Body of pancreas (tissue), 4 donors: ENCODE measurements around the gene PATJ. TPM values are rescaled to one million over a fixed set of nuclear protein-coding genes. Genes with fewer than 3 reads are reported as not detected.
"Not testable (repeated sequence)": the region's sequence is repeated elsewhere in the genome, so short reads cannot be mapped to it uniquely, and the experiment has no call there.

ENCODE experiments used
- ATAC-seq: fragments of 150-250 bp; one replicate; pipeline ENCODE4 v1.9.1; 2016
- DNase-seq, 4 donors: peaks; one replicate each; pipeline ENCODE4 v3.0.0-alpha.2; 2019
- H3K27ac ChIP-seq, 4 donors: fragments of 200-600 bp; sonication (generic); 1 replicate in 3 of 4; 2 replicates in 1 of 4; pipeline versions ENCODE4 v1.5.1 to v1.6.1; 2016 to 2019; ENCODE audit warnings: mild to moderate bottlenecking in 1 of 4, mixed read lengths in 1 of 4, moderate library complexity in 1 of 4
- H3K27me3 ChIP-seq, 2 donors: fragments of 200-600 bp; sonication (generic); one replicate each; pipeline ENCODE4 v1.6.0; 2016; ENCODE audit warnings: mild to moderate bottlenecking in 1 of 2
- H3K36me3 ChIP-seq, 2 donors: fragments of 200-600 bp; sonication (generic); replicated peaks in 1 of 2; 2 replicates each; pipeline ENCODE4 v1.5.1; 2016; ENCODE audit warnings: low read depth in 2 of 2; ENCODE audit not compliant: insufficient read depth in 1 of 2
- H3K4me1 ChIP-seq: fragments of 200-600 bp; sonication (generic); one replicate; pipeline ENCODE4 v1.6.0; 2016
- H3K4me3 ChIP-seq, 2 donors: fragments of 200-600 bp; sonication (generic); 1 replicate in 1 of 2; 2 replicates in 1 of 2; pipeline ENCODE4 v1.5.1; 2016 to 2019
- H3K9me3 ChIP-seq, 3 donors: fragments of 200-600 bp; sonication (generic); 1 replicate in 2 of 3; 2 replicates in 1 of 3; pipeline ENCODE4 v1.5.1; 2016
- POLR2A ChIP-seq, 3 donors: fragments of 450-650 bp; IDR thresholded peaks; one replicate each; pipeline ENCODE4 v1.6.1; 2016; ENCODE audit warnings: antibody characterized with exemption in 3 of 3, mild to moderate bottlenecking in 2 of 3
- WGBS, 2 donors: methylation state at CpG; one replicate each; pipeline ENCODE4 v1.1.5; 2017; 5-methylcytosine and 5-hydroxymethylcytosine counted together
- intact Hi-C: fragments of 100-400 bp; cut with DNase I; formaldehyde crosslinking; loops from one replicate; pipeline ENCODE4 v1.15.1; 2023
- total RNA-seq, 2 donors: library from RNA; depleted of rRNA; stranded (reverse); fragments of >200 nt; gene quantifications; one replicate each; pipeline ENCODE4 v1.1.0, GENCODE V29; 2016
- TF ChIP-seq, protein P1 (sequence below), 7 experiments: fragments of 450-650 bp in 4 of 7; fragments of 200-600 bp in 3 of 7; sonication (generic) in 3 of 7; IDR thresholded peaks; one replicate each; pipeline ENCODE4 v1.5.1; 2016 to 2019; ENCODE audit warnings: antibody characterized with exemption in 7 of 7

The PATJ gene
- total RNA-seq, 2 donors from 2014 or later: 54.2 to 72.5 TPM

DNA sequence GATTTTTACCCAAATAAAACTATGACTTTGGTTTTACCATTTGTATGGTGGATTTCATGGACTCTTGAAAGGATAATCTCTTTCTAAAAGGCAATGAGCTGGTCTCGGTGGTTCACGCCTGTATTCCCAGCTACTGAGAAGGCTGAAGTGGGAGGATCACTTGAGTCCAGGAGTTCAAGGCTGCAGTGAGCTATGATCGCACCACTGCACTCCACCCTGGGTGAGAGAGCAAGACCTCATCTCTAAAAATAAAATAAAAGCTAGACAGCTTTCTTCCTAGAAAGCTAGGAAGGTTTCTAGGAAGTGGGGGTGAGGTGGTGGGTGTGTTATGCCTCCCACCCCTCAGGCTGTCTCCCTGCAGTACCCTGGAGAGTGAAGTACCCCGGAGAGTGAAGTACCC, 398.4 kb downstream of the PATJ start:
- Histone ChIP-seq H3K9me3 (no peaks in the 10 kb centered on the region), H3K27me3 (no peaks in the 10 kb centered on the region), H3K4me1 (no peaks in the 10 kb centered on the region), H3K27ac (no peak overlapping the region), H3K4me3 (no peak overlapping the region), H3K36me3 (no peaks in the 10 kb centered on the region)
- DNase-seq (no peak), ATAC-seq (no peak)
- WGBS, 2 donors: 90 to 92% methylated on average over 4 of the region's 4 CpGs
- intact Hi-C loops: no loop called here
- TF ChIP-seq POLR2A (IDR thresholded peaks at IDR 0.05): no peak
- TF ChIP-seq, protein P1, sequence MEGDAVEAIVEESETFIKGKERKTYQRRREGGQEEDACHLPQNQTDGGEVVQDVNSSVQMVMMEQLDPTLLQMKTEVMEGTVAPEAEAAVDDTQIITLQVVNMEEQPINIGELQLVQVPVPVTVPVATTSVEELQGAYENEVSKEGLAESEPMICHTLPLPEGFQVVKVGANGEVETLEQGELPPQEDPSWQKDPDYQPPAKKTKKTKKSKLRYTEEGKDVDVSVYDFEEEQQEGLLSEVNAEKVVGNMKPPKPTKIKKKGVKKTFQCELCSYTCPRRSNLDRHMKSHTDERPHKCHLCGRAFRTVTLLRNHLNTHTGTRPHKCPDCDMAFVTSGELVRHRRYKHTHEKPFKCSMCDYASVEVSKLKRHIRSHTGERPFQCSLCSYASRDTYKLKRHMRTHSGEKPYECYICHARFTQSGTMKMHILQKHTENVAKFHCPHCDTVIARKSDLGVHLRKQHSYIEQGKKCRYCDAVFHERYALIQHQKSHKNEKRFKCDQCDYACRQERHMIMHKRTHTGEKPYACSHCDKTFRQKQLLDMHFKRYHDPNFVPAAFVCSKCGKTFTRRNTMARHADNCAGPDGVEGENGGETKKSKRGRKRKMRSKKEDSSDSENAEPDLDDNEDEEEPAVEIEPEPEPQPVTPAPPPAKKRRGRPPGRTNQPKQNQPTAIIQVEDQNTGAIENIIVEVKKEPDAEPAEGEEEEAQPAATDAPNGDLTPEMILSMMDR (IDR thresholded peaks at IDR 0.05): no peak

DNA sequence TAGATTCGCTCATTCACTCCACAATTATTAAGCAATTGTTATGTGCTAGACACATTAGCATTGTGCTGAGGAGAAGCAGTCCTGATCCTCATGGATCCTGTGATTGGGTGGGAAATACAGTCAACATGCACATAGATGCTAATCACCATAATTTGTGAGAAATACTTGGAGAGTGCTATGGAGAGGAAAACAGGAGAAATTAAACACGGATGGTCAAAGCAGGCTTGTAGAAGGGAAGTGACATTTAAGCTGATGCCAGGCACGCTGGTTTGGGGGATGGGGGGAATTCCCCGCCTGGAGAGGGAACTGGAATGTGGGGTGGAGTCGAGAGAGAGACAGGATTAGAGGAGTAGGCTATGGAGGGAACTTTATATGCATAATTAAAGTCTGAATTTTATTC, 400.2 kb downstream of the PATJ start:
- WGBS, 2 donors: 51 to 54% methylated on average over 5 of the region's 5 CpGs
- no peaks in the 10 kb centered on the region for H3K9me3 ChIP-seq
- H3K36me3 ChIP-seq: peaks cover 0 to 2% of the 10 kb centered on the region in 2 donors
- no peak overlapping the region for H3K27ac ChIP-seq
- ATAC-seq (no peak), DNase-seq (no peak)
- no peaks in the 10 kb centered on the region for H3K4me1 ChIP-seq
- intact Hi-C loops: no loop called here
- no peak overlapping the region for H3K4me3 ChIP-seq
- TF ChIP-seq POLR2A (IDR thresholded peaks at IDR 0.05): no peak
- TF ChIP-seq, protein P1 (IDR thresholded peaks at IDR 0.05): no peak
- no peaks in the 10 kb centered on the region for H3K27me3 ChIP-seq

DNA sequence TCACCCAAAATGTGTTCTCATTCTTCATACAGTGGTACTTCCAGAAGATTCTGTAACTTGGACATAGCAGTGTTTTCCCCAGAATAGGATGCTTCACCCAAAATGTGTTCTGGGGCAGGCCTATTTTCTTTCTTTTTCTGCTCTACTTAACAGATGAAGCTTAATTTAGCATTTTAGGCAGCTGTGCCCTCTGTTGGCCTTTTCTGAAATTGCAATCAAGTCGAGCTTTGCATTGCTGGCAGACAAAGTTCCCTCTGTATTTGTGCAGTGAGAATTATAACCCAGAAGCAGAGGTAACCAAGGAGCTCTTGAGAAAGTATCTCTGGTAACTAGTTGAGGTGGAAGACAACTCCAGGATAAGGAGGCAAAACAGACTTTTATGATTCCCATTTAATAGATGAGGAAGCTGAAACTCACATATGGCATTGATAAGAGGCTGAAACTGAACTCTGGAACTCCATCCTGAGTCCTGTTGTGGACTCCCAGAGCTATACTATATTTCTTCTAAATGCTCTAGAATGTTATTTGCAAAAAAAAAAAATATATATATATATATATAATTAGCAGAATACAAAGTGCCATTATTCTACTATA, 402.1 kb downstream of the PATJ start:
- H3K36me3 ChIP-seq: peaks cover 0 to 9% of the 10 kb centered on the region in 2 donors
- H3K27ac ChIP-seq: no peak overlapping the region
- no peaks in the 10 kb centered on the region for H3K9me3 ChIP-seq
- TF ChIP-seq POLR2A (IDR thresholded peaks at IDR 0.05): no peak
- TF ChIP-seq, protein P1 (IDR thresholded peaks at IDR 0.05): peak; percentile 18 to 53 (median 47)
- H3K4me3 ChIP-seq: no peak overlapping the region
- intact Hi-C loops: no loop called here
- no peaks in the 10 kb centered on the region for H3K4me1 ChIP-seq
- ATAC-seq (no peak), DNase-seq (peak; percentile 22 to 50 (median 31))
- H3K27me3 ChIP-seq: no peaks in the 10 kb centered on the region
- 0 to 3% methylated on average over 1 of the region's 1 CpG for WGBS, 2 donors

DNA sequence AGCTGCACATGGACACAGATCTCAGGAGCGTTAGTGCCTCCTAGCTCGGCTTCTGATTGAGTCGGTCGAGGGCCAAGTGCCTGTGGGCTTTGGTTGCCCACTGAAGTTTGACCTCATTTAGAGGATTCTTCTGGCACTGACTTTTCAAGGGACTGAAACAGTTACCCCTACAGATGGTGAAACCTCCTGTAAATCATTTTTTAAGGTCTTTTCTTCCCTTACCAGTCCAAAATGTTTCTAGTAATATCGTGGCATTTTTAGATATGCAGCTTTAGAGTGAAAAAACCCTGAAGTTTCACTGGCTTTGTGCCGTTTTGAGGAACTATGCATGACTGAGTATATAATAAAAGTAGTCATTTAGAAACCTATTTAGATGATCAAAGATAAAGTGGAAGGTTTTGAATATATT, 417.7 kb downstream of the PATJ start:
- no peaks in the 10 kb centered on the region for H3K9me3 ChIP-seq
- H3K27me3 ChIP-seq: no peaks in the 10 kb centered on the region
- DNase-seq (no peak), ATAC-seq (no peak)
- no peak for TF ChIP-seq POLR2A (IDR thresholded peaks at IDR 0.05)
- TF ChIP-seq, protein P1 (IDR thresholded peaks at IDR 0.05): no peak
- intact Hi-C loops: no loop called here
- peaks cover 0 to 5% of the 10 kb centered on the region in 2 donors for H3K36me3 ChIP-seq
- no peak overlapping the region for H3K27ac ChIP-seq
- no peak overlapping the region for H3K4me3 ChIP-seq
- WGBS, 2 donors: 83 to 86% methylated on average over 6 of the region's 6 CpGs
- H3K4me1 ChIP-seq: no peaks in the 10 kb centered on the region

DNA sequence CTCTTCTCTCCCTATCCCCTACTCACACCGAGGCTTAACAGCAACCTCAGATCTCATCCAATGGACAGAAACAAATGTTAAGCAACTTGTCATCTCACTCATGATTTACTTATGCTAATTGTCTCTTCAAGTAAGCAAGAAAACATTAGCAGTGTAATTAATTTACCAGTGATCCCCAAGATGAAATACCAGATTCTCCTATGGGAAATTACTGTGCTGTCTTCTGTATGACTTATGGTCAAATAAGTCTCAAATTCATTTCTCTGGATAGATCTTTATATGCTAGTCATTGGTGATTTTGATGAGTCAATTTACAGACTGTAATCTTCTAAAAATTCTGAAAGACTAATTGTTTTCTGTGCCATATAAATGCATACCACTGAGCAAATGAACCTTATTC, 419.4 kb downstream of the PATJ start:
- no peaks in the 10 kb centered on the region for H3K9me3 ChIP-seq
- TF ChIP-seq, protein P1 (IDR thresholded peaks at IDR 0.05): no peak
- no peak for TF ChIP-seq POLR2A (IDR thresholded peaks at IDR 0.05)
- H3K27me3 ChIP-seq: no peaks in the 10 kb centered on the region
- no peak for ATAC-seq
- intact Hi-C loops: no loop called here
- 90 to 100% methylated on average over 1 of the region's 1 CpG for WGBS, 2 donors
- DNase-seq: no peak
- H3K36me3 ChIP-seq: peaks cover 0 to 5% of the 10 kb centered on the region in 2 donors
- H3K27ac ChIP-seq: no peak overlapping the region
- no peak overlapping the region for H3K4me3 ChIP-seq
- H3K4me1 ChIP-seq: no peaks in the 10 kb centered on the region

DNA sequence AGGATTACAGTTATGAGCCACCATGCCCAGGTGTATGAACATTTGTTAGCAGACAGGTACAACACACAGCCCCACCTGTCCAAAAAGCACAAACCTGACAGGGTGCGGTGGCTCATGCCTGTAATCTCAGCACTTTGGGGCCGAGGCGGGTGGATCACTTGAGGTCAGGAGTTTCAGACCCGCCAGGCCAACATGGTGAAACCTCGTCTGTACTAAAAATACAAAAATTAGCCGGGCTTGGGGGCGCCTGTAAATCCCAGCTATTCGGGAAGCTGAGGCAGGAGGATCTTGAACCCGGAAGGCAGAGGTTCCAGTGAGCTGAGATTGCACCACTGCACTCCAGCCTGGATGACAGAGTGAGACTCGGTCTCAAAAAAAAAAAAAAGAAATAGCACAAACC, 428.1 kb downstream of the PATJ start:
- H3K9me3 ChIP-seq, H3K4me1 ChIP-seq, H3K4me3 ChIP-seq, H3K27ac ChIP-seq, H3K36me3 ChIP-seq, H3K27me3 ChIP-seq, ATAC-seq, DNase-seq, intact Hi-C loops: not testable (repeated sequence)
- WGBS, 2 donors: 50 to 62% methylated on average over 8 to 10 of the region's 10 CpGs
